H9 (cell line): ENCODE results near the gene KLHL20. TPM values are rescaled to one million over a fixed set of nuclear protein-coding genes. Genes with fewer than 3 reads are reported as not detected.
"Not testable (repeated sequence)": the region's sequence is repeated elsewhere in the genome, so short reads cannot be mapped to it uniquely, and the experiment has no call there.

Experiments used
- DNase-seq: peaks from one replicate; pipeline ENCODE4 v3.0.0-alpha.2; 2017
- H2AFZ ChIP-seq: one replicate; pipeline ENCODE4 v1.6.1; 2013; ENCODE audit warnings: mild to moderate bottlenecking, low read length, control low read depth, moderate library complexity
- H2AK5ac ChIP-seq: 2 replicates; pipeline ENCODE4 v1.6.1; 2013; ENCODE audit warnings: low read length, control low read depth, mixed read lengths; ENCODE audit not compliant: insufficient read length
- H2BK120ac ChIP-seq: one replicate; pipeline ENCODE4 v1.6.1; 2013; ENCODE audit warnings: low read depth, mild to moderate bottlenecking, low read length, control low read depth, inconsistent platforms; ENCODE audit not compliant: poor library complexity, severe bottlenecking
- H2BK12ac ChIP-seq: 2 replicates; pipeline ENCODE4 v1.6.1; 2013; ENCODE audit warnings: low read length, control low read depth, mixed read lengths, low read depth; ENCODE audit not compliant: insufficient read length
- H2BK15ac ChIP-seq: 2 replicates; pipeline ENCODE4 v1.6.1; 2013; ENCODE audit warnings: low read depth, low read length, control low read depth
- H2BK20ac ChIP-seq: one replicate; pipeline ENCODE4 v1.6.1; 2013; ENCODE audit warnings: low read depth, mild to moderate bottlenecking, low read length, control low read depth, inconsistent platforms; ENCODE audit not compliant: poor library complexity, severe bottlenecking
- H2BK5ac ChIP-seq: 2 replicates; pipeline ENCODE4 v1.6.1; 2013; ENCODE audit warnings: low read length, control low read depth, mixed read lengths; ENCODE audit not compliant: insufficient read length
- H3K14ac ChIP-seq: 2 replicates; pipeline ENCODE4 v1.6.1; 2013; ENCODE audit warnings: low read length, control low read depth; ENCODE audit not compliant: insufficient read depth
- H3K18ac ChIP-seq: 2 replicates; pipeline ENCODE4 v1.6.1; 2013; ENCODE audit warnings: low read depth, mild to moderate bottlenecking, mixed read lengths, low read length, control low read depth; ENCODE audit not compliant: insufficient read length
- H3K23ac ChIP-seq: 2 replicates; pipeline ENCODE4 v1.6.1; 2013; ENCODE audit warnings: low read length, control low read depth, mixed read lengths, low read depth; ENCODE audit not compliant: insufficient read length
- H3K23me2 ChIP-seq: 2 replicates; pipeline ENCODE4 v1.6.1; 2013; ENCODE audit warnings: low read depth, mild to moderate bottlenecking, mixed read lengths, low read length, control low read depth; ENCODE audit not compliant: insufficient read length, poor library complexity, severe bottlenecking
- H3K27ac ChIP-seq: 2 replicates; pipeline ENCODE4 v1.5.1; 2013; ENCODE audit warnings: low read length, control low read depth, mixed read lengths, low read depth; ENCODE audit not compliant: insufficient read length
- H3K27me3 ChIP-seq: 2 replicates; pipeline ENCODE4 v1.6.1; 2013; ENCODE audit warnings: low read length, control low read depth, inconsistent platforms; ENCODE audit not compliant: insufficient read depth
- H3K4ac ChIP-seq: 2 replicates; pipeline ENCODE4 v1.6.1; 2013; ENCODE audit warnings: low read depth, mild to moderate bottlenecking, control low read depth, inconsistent platforms, low read length, moderate library complexity
- H3K4me1 ChIP-seq: 2 replicates; pipeline ENCODE4 v1.6.1; 2013; ENCODE audit warnings: low read length, control low read depth, inconsistent platforms; ENCODE audit not compliant: insufficient read depth
- H3K4me2 ChIP-seq: 2 replicates; pipeline ENCODE4 v1.6.1; 2013; ENCODE audit warnings: low read length, control low read depth, mixed read lengths; ENCODE audit not compliant: insufficient read length, insufficient read depth
- H3K56ac ChIP-seq: 2 replicates; pipeline ENCODE4 v1.6.1; 2013; ENCODE audit warnings: low read depth, mild to moderate bottlenecking, mixed read lengths, low read length, control low read depth; ENCODE audit not compliant: insufficient read length
- H3K79me1 ChIP-seq: 2 replicates; pipeline ENCODE4 v1.6.1; 2013; ENCODE audit warnings: low read depth, mild to moderate bottlenecking, moderate library complexity, low read length, control low read depth, inconsistent platforms; ENCODE audit not compliant: insufficient read depth, poor library complexity, severe bottlenecking
- H3K79me2 ChIP-seq: 2 replicates; pipeline ENCODE4 v1.6.1; 2013; ENCODE audit warnings: low read length, control low read depth, inconsistent platforms; ENCODE audit not compliant: insufficient read depth
- H3K9ac ChIP-seq: 2 replicates; pipeline ENCODE4 v1.6.1; 2013; ENCODE audit warnings: low read length, control low read depth, mixed read lengths; ENCODE audit not compliant: insufficient read length; ENCODE audit errors: extremely low read depth
- H3K9me3 ChIP-seq: one replicate; pipeline ENCODE4 v1.6.1; 2013; ENCODE audit warnings: low read depth, low read length, inconsistent platforms; ENCODE audit not compliant: control insufficient read depth
- H3T11ph ChIP-seq: one replicate; pipeline ENCODE4 v1.6.1; 2013; ENCODE audit warnings: mild to moderate bottlenecking, low read length, control low read depth, inconsistent platforms
- H4K20me1 ChIP-seq: one replicate; pipeline ENCODE4 v1.6.1; 2013; ENCODE audit not compliant: control insufficient read depth, insufficient read length, insufficient read depth
- H4K5ac ChIP-seq: 2 replicates; pipeline ENCODE4 v1.6.1; 2013; ENCODE audit warnings: low read depth, mild to moderate bottlenecking, mixed read lengths, low read length, control low read depth; ENCODE audit not compliant: insufficient read length
- H4K8ac ChIP-seq: replicated peaks from 2 replicates; pipeline ENCODE4 v1.6.1; 2013; ENCODE audit warnings: low read length, control low read depth, mixed read lengths, low read depth; ENCODE audit not compliant: insufficient read length
- H4K91ac ChIP-seq: 2 replicates; pipeline ENCODE4 v1.6.1; 2013; ENCODE audit warnings: low read depth, mild to moderate bottlenecking, moderate library complexity, mixed read lengths, low read length, control low read depth; ENCODE audit not compliant: insufficient read length
- H3K27ac Mint-ChIP-seq, 3 experiments: 2 replicates in 2 of 3; 3 replicates in 1 of 3; pipeline ENCODE4 v1.8.0; 2020 to 2021; ENCODE audit warnings: mixed read lengths in 3 of 3, mild to moderate bottlenecking in 1 of 3, moderate library complexity in 1 of 3
- H3K27me3 Mint-ChIP-seq: 2 replicates; pipeline ENCODE4 v1.8.0; 2021; ENCODE audit warnings: low read depth, mild to moderate bottlenecking, moderate library complexity, mixed read lengths
- H3K36me3 Mint-ChIP-seq, 3 experiments: 2 replicates in 2 of 3; 3 replicates in 1 of 3; pipeline ENCODE4 v1.8.0; 2020 to 2021; ENCODE audit warnings: low read depth in 3 of 3, mixed read lengths in 3 of 3; ENCODE audit not compliant: insufficient read depth in 1 of 3
- H3K4me1 Mint-ChIP-seq, 2 experiments: 2 replicates each; pipeline ENCODE4 v1.8.0; 2020; ENCODE audit warnings: mixed read lengths in 2 of 2
- H3K4me3 Mint-ChIP-seq, 2 experiments: 2 replicates in 1 of 2; 3 replicates in 1 of 2; pipeline ENCODE4 v1.8.0; 2020 to 2021; ENCODE audit warnings: mild to moderate bottlenecking in 2 of 2, mixed read lengths in 2 of 2, moderate library complexity in 1 of 2
- H3K9me3 Mint-ChIP-seq, 2 experiments: 2 replicates in 1 of 2; 3 replicates in 1 of 2; pipeline ENCODE4 v1.8.0; 2020; ENCODE audit warnings: mild to moderate bottlenecking in 2 of 2, mixed read lengths in 2 of 2, moderate library complexity in 1 of 2
- WGBS: extraction: QIAGEN DNeasy Blood & Tissue Kit; methylation state at CpG from one replicate; pipeline ENCODE4 v1.1.7; 2013; ENCODE audit warnings: missing lambda C conversion rate, low lambda C conversion rate, mixed read lengths; ENCODE audit not compliant: insufficient read length; ENCODE audit errors: extremely low coverage; 5-methylcytosine and 5-hydroxymethylcytosine counted together
- total RNA-seq: library from RNA; stranded (reverse); gene quantifications from 2 replicates; pipeline ENCODE4 v1.2.1, GENCODE V29; 2021

Gene KLHL20
- total RNA-seq, 1 experiment from 2014 or later, result 12.2 TPM

GRCh38 chr1:173680152-173680551 is 34.6 kb upstream of the KLHL20 start:
- H2AK5ac ChIP-seq, H3K27ac Mint-ChIP-seq, H3K79me1 ChIP-seq, H3K79me2 ChIP-seq, H3K23ac ChIP-seq, H3K9me3 ChIP-seq, H2BK120ac ChIP-seq, H3K9ac ChIP-seq, H4K91ac ChIP-seq, H3K27me3 ChIP-seq, H3K18ac ChIP-seq, H2AFZ ChIP-seq, H3K14ac ChIP-seq, H4K20me1 ChIP-seq, H3T11ph ChIP-seq, H3K27ac ChIP-seq, DNase-seq, H4K8ac ChIP-seq, H2BK15ac ChIP-seq, H3K27me3 Mint-ChIP-seq, H2BK20ac ChIP-seq, H3K56ac ChIP-seq, H3K23me2 ChIP-seq, H2BK5ac ChIP-seq, H3K4me1 ChIP-seq, H3K4me2 ChIP-seq, H4K5ac ChIP-seq, H3K4me3 Mint-ChIP-seq, H3K4ac ChIP-seq, H2BK12ac ChIP-seq: not testable (repeated sequence)
- Mint-ChIP-seq H3K36me3 (peaks cover 2 to 27% (median 6%) of the 10 kb centered on the region in 3 experiments; a peak in 6 of 7 replicates), H3K4me1 (peaks cover 19 to 25% of the 10 kb centered on the region in 2 experiments), H3K9me3 (peaks cover 24 to 27% of the 10 kb centered on the region in 2 experiments)
- WGBS, result no CpG with 5 or more reads among the region's 5 CpGs
